ENCODE measurements around the gene PLCH1. TPM values are rescaled to one million over a fixed set of nuclear protein-coding genes. Genes with fewer than 3 reads are reported as not detected.

Gene PLCH1
- total RNA-seq, 1 experiment from 2014 or later: 4.1 TPM

GRCh38 chr3:155581579-155581978 is 163.3 kb downstream of the PLCH1 start:
- Histone ChIP-seq H2AFZ (ENCODE audit: low read length) (no peak overlapping the region), H3K36me3 (ENCODE audit: low read depth, low read length) (no peaks in the 10 kb centered on the region), H3K9ac (ENCODE audit: low read length) (no peak overlapping the region), H3K4me2 (ENCODE audit: low read length) (no peak overlapping the region), H3K79me2 (ENCODE audit: low read length) (no peaks in the 10 kb centered on the region), H3F3A (ENCODE audit: low read length, unreplicated experiment) (no peaks in the 10 kb centered on the region), H4K20me1 (ENCODE audit: low read length) (no peaks in the 10 kb centered on the region), H3K9me2 (replicated peaks; ENCODE audit: low read length) (no peaks in the 10 kb centered on the region), H3K4me3 (ENCODE audit: low read length) (no peak overlapping the region), H3K27ac (ENCODE audit: low read length) (no peak overlapping the region), H3K9me3 (ENCODE audit: low read length) (no peaks in the 10 kb centered on the region), H3K4me1 (ENCODE audit: insufficient read depth, low read length) (no peaks in the 10 kb centered on the region), H3K27me3 (ENCODE audit: low read length) (no peaks in the 10 kb centered on the region)
- DNase-seq (no peak), ATAC-seq (no peak)
- ChIA-PET POLR2A (ENCODE audit: unreplicated experiment) (no interaction called here), CTCF (no interaction called here)
- no peak for TF ChIP-seq CTCF (conservative IDR thresholded peaks at IDR 0.05; ENCODE audit: low read depth, low read length)
- no peak for TF ChIP-seq EZH2 (IDR thresholded peaks at IDR 0.05; ENCODE audit: low read length, unreplicated experiment)
- TF ChIP-seq EZH2phosphoT487 (IDR thresholded peaks at IDR 0.05; ENCODE audit: borderline replicate concordance, low read length): no peak
- BruUV-seq (replicated peaks): no TSS peak
- intact Hi-C loops (cut with micrococcal nuclease): no loop called here

- no peaks in the 10 kb centered on the region for H3K36me3 ChIP-seq (ENCODE audit: low read depth, low read length)
- ChIA-PET POLR2A (ENCODE audit: unreplicated experiment) (no interaction called here), CTCF (no interaction called here)
- H3K4me1 ChIP-seq (ENCODE audit: insufficient read depth, low read length): no peaks in the 10 kb centered on the region
- no peaks in the 10 kb centered on the region for H4K20me1 ChIP-seq (ENCODE audit: low read length)
- ATAC-seq (peak; percentile 74), DNase-seq (peak; percentile 24)
- no peak overlapping the region for H2AFZ ChIP-seq (ENCODE audit: low read length)
- H3K27me3 ChIP-seq (ENCODE audit: low read length): no peaks in the 10 kb centered on the region
- no peak overlapping the region for H3K27ac ChIP-seq (ENCODE audit: low read length)
- intact Hi-C loops (cut with micrococcal nuclease): loop anchor here (10.0 kb wide), 1 partner anchor 187 kb away; no protein-coding TSS in a partner anchor
- H3K9ac ChIP-seq (ENCODE audit: low read length): no peak overlapping the region
- no peak overlapping the region for H3K4me3 ChIP-seq (ENCODE audit: low read length)
- H3K79me2 ChIP-seq (ENCODE audit: low read length): no peaks in the 10 kb centered on the region
- H3K9me2 ChIP-seq (replicated peaks; ENCODE audit: low read length): no peaks in the 10 kb centered on the region
- no peak for TF ChIP-seq CTCF (conservative IDR thresholded peaks at IDR 0.05; ENCODE audit: low read depth, low read length)
- TF ChIP-seq EZH2 (IDR thresholded peaks at IDR 0.05; ENCODE audit: low read length, unreplicated experiment): no peak
- no peak for TF ChIP-seq EZH2phosphoT487 (IDR thresholded peaks at IDR 0.05; ENCODE audit: borderline replicate concordance, low read length)
- no peak overlapping the region for H3K4me2 ChIP-seq (ENCODE audit: low read length)
- BruUV-seq (replicated peaks): no TSS peak
- no peaks in the 10 kb centered on the region for H3K9me3 ChIP-seq (ENCODE audit: low read length)
- no peaks in the 10 kb centered on the region for H3F3A ChIP-seq (ENCODE audit: low read length, unreplicated experiment)
Measured at GRCh38 chr3:155572085-155572484, 172.8 kb downstream of the PLCH1 start.

GRCh38 chr3:155568295-155568694 is 176.6 kb downstream of the PLCH1 start:
- intact Hi-C loops (cut with micrococcal nuclease): no loop called here
- no peak for TF ChIP-seq EZH2 (IDR thresholded peaks at IDR 0.05; ENCODE audit: low read length, unreplicated experiment)
- no peak for TF ChIP-seq CTCF (conservative IDR thresholded peaks at IDR 0.05; ENCODE audit: low read depth, low read length)
- no peak for TF ChIP-seq EZH2phosphoT487 (IDR thresholded peaks at IDR 0.05; ENCODE audit: borderline replicate concordance, low read length)
- H3K9me3 ChIP-seq (ENCODE audit: low read length): no peaks in the 10 kb centered on the region
- no peaks in the 10 kb centered on the region for H3K27me3 ChIP-seq (ENCODE audit: low read length)
- H3K9me2 ChIP-seq (replicated peaks; ENCODE audit: low read length): no peaks in the 10 kb centered on the region
- H4K20me1 ChIP-seq (ENCODE audit: low read length): no peaks in the 10 kb centered on the region
- no peaks in the 10 kb centered on the region for H3F3A ChIP-seq (ENCODE audit: low read length, unreplicated experiment)
- BruUV-seq (replicated peaks): no TSS peak
- CTCF ChIA-PET: no interaction called here
- H3K4me3 ChIP-seq (ENCODE audit: low read length): no peak overlapping the region
- H3K36me3 ChIP-seq (ENCODE audit: low read depth, low read length): no peaks in the 10 kb centered on the region
- no peak for ATAC-seq
- H3K27ac ChIP-seq (ENCODE audit: low read length): no peak overlapping the region
- POLR2A ChIA-PET (ENCODE audit: unreplicated experiment): no interaction called here
- no peak overlapping the region for H2AFZ ChIP-seq (ENCODE audit: low read length)
- H3K4me2 ChIP-seq (ENCODE audit: low read length): no peak overlapping the region
- H3K9ac ChIP-seq (ENCODE audit: low read length): no peak overlapping the region
- DNase-seq: no peak
- H3K79me2 ChIP-seq (ENCODE audit: low read length): no peaks in the 10 kb centered on the region
- H3K4me1 ChIP-seq (ENCODE audit: insufficient read depth, low read length): no peaks in the 10 kb centered on the region
